Endothelial cell of umbilical vein (primary cell): ENCODE results near the gene SIM1. TPM values are rescaled to one million over a fixed set of nuclear protein-coding genes. Genes with fewer than 3 reads are reported as not detected.

Experiments
- BruUV-seq: library from RNA; stranded (reverse); fragments of 400-500 nt; replicated peaks from 2 replicates; lab custom pipeline; 2021; lab: Mats Ljungman, UMichigan
- CTCF ChIA-PET: fragments of 300-600, 350-600 bp; sonication (Branson Sonifier 250); formaldehyde crosslinking; loops from one replicate; lab custom pipeline; 2021; ENCODE audit warnings: antibody characterized with exemption, inconsistent platforms; lab: Charles Lee
- POLR2A ChIA-PET: fragments of 300-600, 350-600 bp; sonication (Branson Sonifier 250); formaldehyde crosslinking; loops from one replicate; lab custom pipeline; 2021; ENCODE audit warnings: antibody characterized with exemption, inconsistent platforms; lab: Charles Lee
- DNase-seq: peaks from one replicate; pipeline ENCODE4 v3.0.0-alpha.2; 2011; ENCODE audit warnings: low read depth, low spot score
- FAIRE-seq: peaks from 2 replicates; lab custom pipeline; 2011; peaks lifted over from hg19 to GRCh38; lab: Jason Lieb, UNC
- H2AFZ ChIP-seq: 2 replicates; pipeline ENCODE4 v1.6.0; 2012; ENCODE audit warnings: low read depth, low read length, control low read depth, inconsistent platforms
- H3K27ac ChIP-seq: 2 replicates; pipeline ENCODE4 v1.5.1; 2011; ENCODE audit warnings: low read depth, mild to moderate bottlenecking, control low read depth, low read length, moderate library complexity; ENCODE audit not compliant: insufficient read depth
- H3K27me3 ChIP-seq, 2 experiments: 2 replicates each; pipeline versions ENCODE4 v1.6.0 to v1.6.1; 2011; ENCODE audit warnings: low read length in 2 of 2, mixed read lengths in 1 of 2; ENCODE audit not compliant: control insufficient read depth in 2 of 2, insufficient read depth in 2 of 2
- H3K36me3 ChIP-seq, 2 experiments: 2 replicates in 1 of 2; 3 replicates in 1 of 2; pipeline ENCODE4 v1.5.1; 2011; ENCODE audit warnings: low read length in 2 of 2, mild to moderate bottlenecking in 1 of 2, moderate library complexity in 1 of 2; ENCODE audit not compliant: control insufficient read depth in 2 of 2, insufficient read depth in 2 of 2; ENCODE audit errors: extremely low read depth in 1 of 2
- H3K4me1 ChIP-seq: 3 replicates; pipeline ENCODE4 v1.5.1; 2011; ENCODE audit warnings: mild to moderate bottlenecking, low read length; ENCODE audit not compliant: control insufficient read depth, insufficient read depth; ENCODE audit errors: extremely low read depth
- H3K4me2 ChIP-seq: 2 replicates; pipeline ENCODE4 v1.6.1; 2011; ENCODE audit warnings: low read length, control low read depth, mixed read lengths; ENCODE audit not compliant: insufficient read depth
- H3K4me3 ChIP-seq, 3 experiments: fragments of 200-600 bp in 1 of 3; sonication (generic), shearing (Covaris generic) in 1 of 3; replicated peaks in 1 of 3; 2 replicates each; pipeline ENCODE4 v1.5.1; 2011 to 2016; ENCODE audit warnings: control low read depth in 3 of 3, low read length in 3 of 3, mild to moderate bottlenecking in 2 of 3, inconsistent platforms in 1 of 3, low read depth in 1 of 3, moderate library complexity in 1 of 3; ENCODE audit not compliant: insufficient read depth in 1 of 3
- H3K79me2 ChIP-seq: 2 replicates; pipeline ENCODE4 v1.6.0; 2012; ENCODE audit warnings: low read length, inconsistent platforms; ENCODE audit not compliant: control insufficient read depth, insufficient read depth
- H3K9ac ChIP-seq: replicated peaks from 2 replicates; pipeline ENCODE3; 2011; ENCODE audit warnings: low read length, control low read depth; ENCODE audit not compliant: insufficient read depth; ENCODE audit errors: extremely low read depth
- H3K9me1 ChIP-seq: replicated peaks from 3 replicates; pipeline ENCODE4 v1.6.0; 2011; ENCODE audit warnings: mild to moderate bottlenecking, low read length; ENCODE audit not compliant: control insufficient read depth, insufficient read depth; ENCODE audit errors: extremely low read depth
- H3K9me3 ChIP-seq: replicated peaks from 2 replicates; pipeline ENCODE4 v1.5.1; 2012; ENCODE audit warnings: low read length, inconsistent platforms; ENCODE audit not compliant: control insufficient read depth, insufficient read depth
- H4K20me1 ChIP-seq: replicated peaks from 2 replicates; pipeline ENCODE3; 2011; ENCODE audit warnings: mild to moderate bottlenecking, low read length; ENCODE audit not compliant: control insufficient read depth, insufficient read depth; ENCODE audit errors: extremely low read depth
- EZH2 ChIP-seq: IDR thresholded peaks from 2 replicates; pipeline ENCODE4 v1.6.1; 2012; ENCODE audit warnings: borderline replicate concordance, low read depth, mild to moderate bottlenecking, moderate library complexity, low read length, inconsistent platforms; ENCODE audit not compliant: severe bottlenecking
- FOS ChIP-seq: IDR thresholded peaks from 2 replicates; pipeline ENCODE4 v1.6.1; 2011; ENCODE audit warnings: mild to moderate bottlenecking, low read length, moderate library complexity, borderline replicate concordance; ENCODE audit not compliant: insufficient read depth
- GATA2 ChIP-seq: IDR thresholded peaks from 2 replicates; pipeline ENCODE4 v1.7.0; 2011; ENCODE audit warnings: low read depth, mild to moderate bottlenecking, moderate library complexity, mixed read lengths, low read length; ENCODE audit not compliant: insufficient read length, insufficient read depth
- JUN ChIP-seq: IDR thresholded peaks from 2 replicates; pipeline ENCODE4 v1.6.1; 2011; ENCODE audit warnings: borderline replicate concordance, low read depth; ENCODE audit not compliant: insufficient read length, insufficient read depth
- MYC ChIP-seq: IDR thresholded peaks from one replicate; pipeline ENCODE4 v1.6.1; 2011; ENCODE audit warnings: mild to moderate bottlenecking, low read depth, low read length
- POLR2A ChIP-seq: IDR thresholded peaks from 2 replicates; pipeline ENCODE4 v1.6.1; 2012; ENCODE audit warnings: low read depth, mild to moderate bottlenecking, control low read depth, low read length
- POLR2AphosphoS5 ChIP-seq: IDR thresholded peaks from 2 replicates; pipeline ENCODE4 v1.6.1; 2012; ENCODE audit warnings: low read depth, mild to moderate bottlenecking, control low read depth, low read length, moderate library complexity; ENCODE audit not compliant: insufficient read depth
- dilution Hi-C: fragments of 300-500 bp; cut with MboI; formaldehyde crosslinking; loops from one replicate; pipeline ENCODE4 v1.15.0; 2019; ENCODE audit warnings: low sequenced_read_pairs; ENCODE audit not compliant: extremely low pct_ligation_motif_present
- intact Hi-C: fragments of 100-400 bp; cut with micrococcal nuclease; formaldehyde crosslinking; loops from one replicate; pipeline ENCODE4 v1.10.0; 2022
- polyA plus RNA-seq, 4 experiments: library from polyadenylated mRNA; depleted of rRNA in 3 of 4; stranded (reverse) in 3 of 4; unstranded in 1 of 4; fragments of >200 nt; gene quantifications; 2 replicates each; pipeline versions ENCODE4 v1.2.1 to v1.2.3, GENCODE V29; 2011 to 2012; ENCODE audit warnings: missing spikeins in 1 of 4
- total RNA-seq: library from RNA; stranded (reverse); gene quantifications from 2 replicates; pipeline ENCODE4 v1.2.3, GENCODE V29; 2021
- TF ChIP-seq, protein P1 (sequence below): IDR thresholded peaks from 2 replicates; pipeline ENCODE4 v1.6.1; 2011; ENCODE audit not compliant: insufficient read depth, insufficient read length
- TF ChIP-seq, protein P2 (sequence below), 2 donors: IDR thresholded peaks; 1 replicate in 1 of 2; 2 replicates in 1 of 2; pipeline ENCODE4 v1.5.1; 2011; ENCODE audit warnings: low read length in 2 of 2, mild to moderate bottlenecking in 2 of 2, moderate library complexity in 2 of 2, control low read depth in 1 of 2, inconsistent platforms in 1 of 2, low read depth in 1 of 2; ENCODE audit not compliant: insufficient read depth in 1 of 2; ENCODE audit errors: extremely low read depth in 1 of 2

SIM1 gene
- total and polyA plus RNA-seq, 2 donors (not counting 3 experiments of a cell fraction or from before 2014, with no cell fraction given), result 0.14 to 0.29 TPM

DNA sequence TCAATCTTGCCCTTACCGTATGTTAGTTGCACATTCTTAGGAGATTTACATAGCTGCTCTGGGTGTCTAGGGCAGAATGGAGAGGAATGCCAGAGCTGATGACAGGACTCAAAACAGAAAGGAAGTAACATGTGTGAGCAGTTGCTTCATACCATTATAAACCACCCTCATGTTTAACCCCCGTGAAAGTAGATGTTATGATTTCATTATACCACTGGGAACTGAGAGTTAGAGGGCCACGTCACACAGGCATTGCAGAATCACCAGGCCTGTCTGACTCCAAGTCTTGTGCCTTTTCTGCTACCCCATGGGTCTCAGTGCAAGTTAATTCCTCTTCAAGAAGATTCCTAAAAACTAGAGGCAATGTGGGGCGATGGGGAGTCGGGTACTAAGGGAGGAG, 23.5 kb upstream of the SIM1 start:
- dilution Hi-C loops, result no loop called here

More for the DNA sequence above, 23.5 kb upstream of the SIM1 start:
- no peaks in the 10 kb centered on the region for H3K79me2 ChIP-seq
- CTCF ChIA-PET, result interaction anchor here (1.0 kb wide), 1 partner anchor 372 kb away, joined by 3 read pairs; no protein-coding TSS in a partner anchor
- H2AFZ ChIP-seq, result no peak overlapping the region
- POLR2A ChIA-PET, result no interaction called here
- intact Hi-C loops, result no loop called here
- no peak overlapping the region for H3K9ac ChIP-seq
- no peaks in the 10 kb centered on the region for H4K20me1 ChIP-seq
- no peak overlapping the region for H3K4me3 ChIP-seq
- H3K4me1 ChIP-seq, result no peaks in the 10 kb centered on the region
- DNase-seq, result no peak
- no peaks in the 10 kb centered on the region for H3K36me3 ChIP-seq
- no peak for FAIRE-seq
- no peaks in the 10 kb centered on the region for H3K9me3 ChIP-seq
- TF ChIP-seq POLR2A (no peak), JUN (no peak), POLR2AphosphoS5 (no peak), EZH2 (no peak), GATA2 (no peak), MYC (no peak), FOS (no peak)
- TF ChIP-seq, protein P1, sequence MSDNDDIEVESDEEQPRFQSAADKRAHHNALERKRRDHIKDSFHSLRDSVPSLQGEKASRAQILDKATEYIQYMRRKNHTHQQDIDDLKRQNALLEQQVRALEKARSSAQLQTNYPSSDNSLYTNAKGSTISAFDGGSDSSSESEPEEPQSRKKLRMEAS, result no peak
- TF ChIP-seq, protein P2, sequence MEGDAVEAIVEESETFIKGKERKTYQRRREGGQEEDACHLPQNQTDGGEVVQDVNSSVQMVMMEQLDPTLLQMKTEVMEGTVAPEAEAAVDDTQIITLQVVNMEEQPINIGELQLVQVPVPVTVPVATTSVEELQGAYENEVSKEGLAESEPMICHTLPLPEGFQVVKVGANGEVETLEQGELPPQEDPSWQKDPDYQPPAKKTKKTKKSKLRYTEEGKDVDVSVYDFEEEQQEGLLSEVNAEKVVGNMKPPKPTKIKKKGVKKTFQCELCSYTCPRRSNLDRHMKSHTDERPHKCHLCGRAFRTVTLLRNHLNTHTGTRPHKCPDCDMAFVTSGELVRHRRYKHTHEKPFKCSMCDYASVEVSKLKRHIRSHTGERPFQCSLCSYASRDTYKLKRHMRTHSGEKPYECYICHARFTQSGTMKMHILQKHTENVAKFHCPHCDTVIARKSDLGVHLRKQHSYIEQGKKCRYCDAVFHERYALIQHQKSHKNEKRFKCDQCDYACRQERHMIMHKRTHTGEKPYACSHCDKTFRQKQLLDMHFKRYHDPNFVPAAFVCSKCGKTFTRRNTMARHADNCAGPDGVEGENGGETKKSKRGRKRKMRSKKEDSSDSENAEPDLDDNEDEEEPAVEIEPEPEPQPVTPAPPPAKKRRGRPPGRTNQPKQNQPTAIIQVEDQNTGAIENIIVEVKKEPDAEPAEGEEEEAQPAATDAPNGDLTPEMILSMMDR (IDR thresholded peaks at IDR 0.05; ENCODE audit: extremely low read depth in 1 of 2, insufficient read depth in 1 of 2, low read depth in 1 of 2, low read length in 2 of 2), result no peak
- no peak overlapping the region for H3K4me2 ChIP-seq
- H3K9me1 ChIP-seq, result no peaks in the 10 kb centered on the region
- no TSS peak for BruUV-seq
- H3K27ac ChIP-seq, result no peak overlapping the region
- H3K27me3 ChIP-seq, result peaks cover 10 to 11% of the 10 kb centered on the region in 2 experiments
